Measurements from ENCODE around the gene DOK5. TPM values are rescaled to one million over a fixed set of nuclear protein-coding genes. Genes with fewer than 3 reads are reported as not detected.

DOK5 gene
- total and polyA plus RNA-seq, 2 donors (not counting 3 experiments of a cell fraction or from before 2014, with no cell fraction given), result 3.5 to 14.2 TPM

GRCh38 chr20:54431156-54431944, 44.0 kb upstream of the DOK5 start:
- Histone ChIP-seq H3K9me1 (replicated peaks; ENCODE audit: control insufficient read depth, extremely low read depth, insufficient read depth, low read length) (no peaks in the 10 kb centered on the region), H3K9me3 (replicated peaks; ENCODE audit: control insufficient read depth, insufficient read depth, low read length) (no peaks in the 10 kb centered on the region), H3K27ac (ENCODE audit: insufficient read depth, low read depth, low read length) (no peak overlapping the region), H3K4me2 (ENCODE audit: insufficient read depth, low read length) (no peak overlapping the region), H3K79me2 (ENCODE audit: control insufficient read depth, insufficient read depth, low read length) (no peaks in the 10 kb centered on the region), H3K4me3 (replicated peaks in 1 of 3; ENCODE audit: insufficient read depth in 1 of 3, low read depth in 1 of 3, low read length in 3 of 3) (no peak overlapping the region), H3K36me3 (ENCODE audit: control insufficient read depth in 2 of 2, extremely low read depth in 1 of 2, insufficient read depth in 2 of 2, low read length in 2 of 2) (no peaks in the 10 kb centered on the region), H3K9ac (replicated peaks; ENCODE audit: extremely low read depth, insufficient read depth, low read length) (no peak overlapping the region), H2AFZ (ENCODE audit: low read depth, low read length) (no peak overlapping the region), H4K20me1 (replicated peaks; ENCODE audit: control insufficient read depth, extremely low read depth, insufficient read depth, low read length) (no peaks in the 10 kb centered on the region), H3K4me1 (ENCODE audit: control insufficient read depth, extremely low read depth, insufficient read depth, low read length) (no peaks in the 10 kb centered on the region), H3K27me3 (ENCODE audit: control insufficient read depth in 2 of 2, insufficient read depth in 2 of 2, low read length in 2 of 2) (no peaks in the 10 kb centered on the region)
- dilution Hi-C loops (cut with MboI; ENCODE audit: extremely low pct_ligation_motif_present, low sequenced_read_pairs) (no loop called here), intact Hi-C loops (cut with micrococcal nuclease) (no loop called here)
- TF ChIP-seq POLR2A (IDR thresholded peaks at IDR 0.05; ENCODE audit: low read depth, low read length) (no peak), MYC (IDR thresholded peaks at IDR 0.05; ENCODE audit: low read depth, low read length) (no peak), JUN (IDR thresholded peaks at IDR 0.05; ENCODE audit: borderline replicate concordance, insufficient read depth, insufficient read length, low read depth) (no peak), GATA2 (IDR thresholded peaks at IDR 0.05; ENCODE audit: insufficient read depth, insufficient read length, low read depth, low read length) (no peak), CTCF (IDR thresholded peaks at IDR 0.05; ENCODE audit: extremely low read depth in 1 of 2, insufficient read depth in 1 of 2, low read depth in 1 of 2, low read length in 2 of 2) (no peak), MAX (IDR thresholded peaks at IDR 0.05; ENCODE audit: insufficient read depth, insufficient read length) (no peak), POLR2AphosphoS5 (IDR thresholded peaks at IDR 0.05; ENCODE audit: insufficient read depth, low read depth, low read length) (no peak), FOS (IDR thresholded peaks at IDR 0.05; ENCODE audit: borderline replicate concordance, insufficient read depth, low read length) (no peak), EZH2 (IDR thresholded peaks at IDR 0.05; ENCODE audit: borderline replicate concordance, low read depth, low read length, severe bottlenecking) (no peak)
- DNase-seq (ENCODE audit: low read depth, low spot score) (no peak), FAIRE-seq (no peak)
- ChIA-PET CTCF (no interaction called here), POLR2A (no interaction called here)
- BruUV-seq (replicated peaks), result no TSS peak
